Activated CD8-positive, alpha-beta memory T cell treated with anti-CD3 and anti-CD28 coated beads for 4 hours (primary cell): Measurements from ENCODE around the gene SKAP1.
A peak's percentile ranks its signal among the peaks of the same experiment; 100 is the strongest.

Source experiments
- DNase-seq, 2 donors: peaks; one replicate each; pipeline ENCODE4 v3.0.0-alpha.2; 2020; ENCODE audit warnings: low read depth in 2 of 2

Gene SKAP1

DNA sequence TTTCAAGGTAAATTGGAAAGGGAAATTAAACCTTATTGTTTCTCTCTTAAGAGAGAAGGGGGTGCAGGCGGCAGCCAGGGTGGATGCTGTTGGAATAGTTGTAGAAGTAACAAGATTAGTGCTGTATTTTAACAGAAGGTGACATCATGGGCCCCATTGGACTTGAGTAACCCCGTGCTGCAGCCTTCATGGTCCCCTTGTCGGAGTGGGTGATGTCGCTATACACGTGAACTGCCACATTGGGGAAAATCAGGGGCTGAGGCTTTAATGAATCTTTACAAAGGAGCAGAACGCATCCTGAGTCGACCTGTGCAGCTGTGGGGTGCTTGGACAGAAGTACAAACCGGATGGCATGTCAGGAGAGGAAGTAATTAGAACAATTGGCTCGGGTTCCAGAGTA lies 319.3 kb downstream of the SKAP1 start:
- no peak for DNase-seq

DNA sequence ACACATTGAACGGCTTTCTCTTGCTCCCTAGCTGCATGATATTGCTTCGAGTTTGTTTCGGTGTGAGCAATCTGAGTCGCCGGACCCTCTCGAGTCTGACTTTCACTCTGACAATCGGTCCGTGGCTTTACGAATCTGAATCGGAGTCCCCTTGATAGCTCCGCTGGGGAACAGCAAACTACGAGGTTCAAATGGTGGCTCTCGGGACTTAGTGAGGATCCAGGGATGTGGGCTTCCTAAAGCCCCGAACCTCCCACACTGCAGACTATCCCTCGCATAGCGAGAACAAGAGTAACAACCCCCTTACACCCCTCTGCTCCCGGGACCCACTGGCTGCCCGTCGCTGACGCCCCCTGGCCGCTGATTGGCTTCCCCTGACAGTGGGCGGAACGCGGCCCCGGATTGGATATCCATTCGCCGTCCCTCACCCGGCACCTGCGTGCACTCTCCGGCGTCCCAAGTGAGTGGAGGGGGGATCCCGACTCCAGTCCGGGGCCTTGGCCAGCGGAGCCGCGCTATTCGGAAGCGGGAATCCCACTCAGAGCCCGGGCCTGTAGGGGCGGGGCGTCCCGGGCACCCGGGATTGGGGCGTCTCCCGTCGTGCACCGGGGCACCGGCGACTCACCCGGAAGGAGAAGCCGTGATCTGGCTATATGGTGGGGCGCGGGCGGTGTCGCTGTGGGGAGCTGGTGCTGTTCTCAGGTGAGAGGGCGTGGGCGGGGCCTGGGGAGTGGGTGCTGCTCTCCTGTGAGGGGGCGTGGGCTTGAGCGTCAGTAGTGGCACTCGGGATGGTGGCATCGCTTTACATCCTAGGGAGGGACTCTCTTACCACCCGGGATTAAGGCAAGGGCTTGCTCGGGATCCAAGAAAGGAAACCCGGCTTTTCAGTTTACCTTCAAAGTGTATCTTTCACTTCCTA lies 322.6 kb downstream of the SKAP1 start, which contains the start of gene SNX11:
TSS of gene SNX11 (plus strand) at position 630 of the 919 bp plus-strand sequence. CDS start 4,278 bp downstream, outside the sequence.
- DNase-seq, result peak; percentile 86 to 92

DNA sequence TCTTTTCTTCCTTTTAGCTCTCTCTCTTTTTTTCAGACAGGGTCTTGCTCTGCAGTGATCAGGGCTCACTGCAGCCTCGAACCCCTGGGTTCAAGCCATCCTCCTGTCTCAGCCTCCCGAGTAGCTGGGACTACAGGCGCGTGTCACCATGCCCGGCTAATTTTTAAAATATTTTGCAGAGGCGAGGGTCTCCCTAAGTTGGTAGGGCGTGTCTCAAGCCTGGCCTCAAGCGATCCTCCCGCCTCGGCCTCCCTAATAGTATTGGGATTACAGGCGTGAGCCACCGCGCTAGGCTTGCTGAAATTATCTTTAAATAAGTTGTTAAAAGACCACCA lies 323.2 kb downstream of the SKAP1 start:
- DNase-seq, result no peak

DNA sequence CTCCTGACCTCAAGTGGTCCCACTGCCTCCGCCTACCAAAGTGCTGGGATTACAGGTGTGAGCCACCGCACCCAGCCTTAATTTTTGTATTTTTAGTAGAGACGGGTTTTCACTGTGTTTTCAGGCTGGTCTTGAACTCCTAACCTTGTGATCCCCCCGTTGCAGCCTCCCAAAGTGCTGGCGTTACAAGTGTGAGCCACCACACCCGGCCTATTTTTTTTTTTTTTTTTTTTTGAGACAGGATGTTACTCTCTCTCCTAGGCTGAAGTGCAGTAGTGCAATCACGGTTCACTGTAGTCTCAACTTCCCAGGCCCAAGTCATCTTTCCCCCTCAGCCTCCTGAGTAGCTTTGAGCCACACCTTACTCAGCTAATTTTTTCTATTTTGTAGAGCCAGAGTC lies 325.6 kb downstream of the SKAP1 start:
- no peak for DNase-seq

DNA sequence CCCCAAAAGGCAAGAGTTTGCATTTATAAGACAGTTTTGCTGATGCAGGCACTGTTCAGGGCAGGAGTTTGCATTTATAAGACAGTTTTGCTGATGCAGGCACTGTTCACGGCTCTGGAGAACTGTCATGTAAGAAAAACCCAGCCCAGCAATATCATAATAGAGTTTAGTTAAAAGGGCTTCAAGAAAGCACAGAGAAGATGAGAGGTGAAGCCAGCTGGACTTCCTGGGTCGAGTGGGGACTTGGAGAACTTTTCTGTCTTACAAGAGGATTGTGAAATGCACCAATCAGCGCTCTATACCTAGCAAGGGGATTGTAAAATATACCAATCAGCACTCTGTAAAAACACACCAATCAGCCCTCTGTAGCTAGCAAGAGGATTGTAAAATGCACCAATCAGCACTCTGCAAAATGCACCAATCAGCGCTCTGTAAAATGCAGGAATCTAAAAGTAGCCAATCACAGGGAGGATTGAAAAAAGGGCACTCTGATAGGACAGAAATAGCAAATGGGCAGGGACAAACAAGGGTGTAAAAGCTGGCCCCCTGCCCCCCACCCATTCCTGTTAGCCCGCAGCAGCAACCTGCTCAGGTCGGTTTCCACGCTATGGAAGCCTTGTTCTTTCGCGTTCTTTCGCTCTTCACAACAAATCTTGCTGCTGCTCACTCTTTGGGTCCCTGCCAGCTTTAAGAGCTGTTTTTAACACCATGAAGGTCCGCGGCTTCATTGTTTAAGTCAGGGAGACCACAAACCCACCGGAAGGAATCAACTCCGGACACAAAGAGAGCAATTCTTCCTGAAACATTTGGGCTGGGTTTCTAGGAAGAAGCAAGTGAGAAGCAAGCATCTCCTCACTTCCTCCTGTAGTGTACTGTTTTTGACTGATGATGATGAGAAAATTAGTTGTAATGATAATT lies 327.0 kb downstream of the SKAP1 start:
- DNase-seq, result no peak

DNA sequence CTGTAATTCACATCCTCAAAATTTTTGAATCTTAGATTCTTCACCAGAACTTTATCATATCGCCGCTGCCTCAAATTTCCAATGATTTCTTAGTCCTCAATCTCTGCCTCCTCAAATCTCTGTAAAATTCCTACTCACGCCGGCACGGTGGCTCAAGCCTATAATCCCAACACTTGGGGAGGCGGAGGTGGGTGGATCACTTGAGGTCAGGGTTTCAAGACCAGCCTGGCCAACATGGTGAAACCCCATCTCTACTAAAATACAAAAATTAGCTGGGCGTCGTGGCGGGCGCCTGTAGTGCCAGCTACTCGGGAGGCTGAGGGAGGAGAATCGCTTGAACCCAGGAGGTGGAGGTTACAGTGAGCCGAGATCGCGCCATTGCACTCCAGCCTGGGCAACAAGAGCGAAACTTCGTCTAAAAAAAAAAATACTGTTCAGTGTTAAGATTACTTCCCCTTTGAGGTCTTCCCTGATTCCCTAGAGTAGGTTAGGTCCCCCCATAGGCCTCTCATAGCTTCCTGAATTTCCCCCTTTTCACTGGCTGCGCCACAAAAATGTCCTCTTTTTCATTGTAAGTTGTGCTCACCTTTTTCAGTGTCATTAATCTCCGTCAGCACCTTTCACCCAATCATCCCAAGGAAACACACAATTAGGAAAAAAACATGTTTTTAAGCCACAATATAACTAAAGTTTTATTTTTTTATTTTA lies 327.8 kb downstream of the SKAP1 start:
- DNase-seq, result no peak

DNA sequence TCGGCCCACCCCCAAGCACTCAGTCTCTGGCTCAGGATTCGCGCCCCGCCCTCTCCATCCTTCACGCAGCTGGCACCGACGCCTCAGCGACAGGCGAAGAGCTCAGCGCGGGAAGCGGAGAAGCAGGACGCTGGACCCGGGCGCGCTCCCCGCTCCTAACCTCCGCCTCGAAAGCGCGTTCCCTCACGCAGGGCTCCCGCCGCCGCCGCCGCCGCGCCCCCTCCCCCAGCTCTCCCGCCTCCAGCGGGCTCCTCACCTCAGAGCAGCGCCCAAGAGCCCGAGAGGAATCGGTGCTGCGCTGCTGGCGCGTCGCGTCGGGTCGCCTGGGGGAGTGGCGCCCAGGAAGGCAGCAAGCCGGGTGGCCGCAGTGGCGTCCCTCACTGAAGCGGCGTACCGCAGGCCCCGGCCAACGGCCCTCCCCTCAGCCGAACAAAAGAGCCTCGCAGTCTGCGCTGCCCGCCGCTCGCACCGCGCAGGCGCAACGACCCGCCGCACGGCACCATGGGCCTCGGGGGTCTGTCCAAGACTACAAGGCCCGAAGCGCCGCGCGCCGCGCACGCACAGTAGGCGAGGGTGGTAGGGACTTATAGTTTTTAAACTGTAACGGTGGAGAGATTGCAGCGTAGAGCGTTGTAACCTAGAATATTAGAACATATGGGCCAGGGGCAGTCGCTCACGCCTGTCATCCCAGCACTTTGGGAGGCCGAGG lies 328.8 kb downstream of the SKAP1 start, which contains the start of gene CBX1:
TSS of gene CBX1 (minus strand) at position 467 of the 709 bp plus-strand sequence. CDS start 24,474 bp downstream, outside the sequence.
- peak; percentile 87 for DNase-seq

DNA sequence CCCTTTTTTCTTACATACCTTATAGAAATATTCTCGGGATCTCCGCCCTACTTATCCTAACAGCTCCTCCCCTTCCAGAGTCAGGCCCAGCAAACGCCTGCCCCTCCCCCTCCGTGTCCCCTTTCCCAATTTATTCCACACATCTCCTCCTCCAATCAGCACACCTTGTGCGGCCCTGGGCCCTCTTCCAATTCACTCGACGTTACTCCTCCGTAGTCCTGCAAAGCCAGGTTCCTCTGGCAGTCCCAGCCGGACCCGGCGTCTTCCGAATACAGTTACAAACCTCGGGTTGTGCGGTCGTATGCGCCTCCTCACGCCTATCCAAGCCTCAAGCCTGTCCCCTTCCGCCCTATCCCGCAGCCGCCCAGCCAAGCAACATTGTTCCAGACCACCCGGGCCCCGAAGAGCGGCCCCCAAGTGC lies 329.4 kb downstream of the SKAP1 start:
- no peak for DNase-seq

DNA sequence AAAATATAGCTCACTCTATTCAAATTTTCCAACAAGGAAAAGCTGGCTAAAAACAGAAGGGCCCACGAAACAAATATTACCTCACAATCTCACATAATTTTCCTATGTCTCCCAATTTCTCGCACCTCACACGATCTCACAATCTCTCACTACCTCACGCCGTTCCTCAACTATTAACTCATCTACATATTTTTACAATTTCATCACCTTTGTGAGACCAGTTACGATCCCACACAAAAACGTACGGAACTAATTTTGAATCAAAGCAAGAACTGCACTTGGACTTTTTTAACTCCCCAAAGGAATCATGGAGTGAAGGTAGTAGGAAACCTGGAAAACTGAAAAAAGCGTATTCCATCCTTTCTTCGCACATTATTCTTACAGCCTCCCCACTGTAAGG lies 329.9 kb downstream of the SKAP1 start:
- no peak for DNase-seq

DNA sequence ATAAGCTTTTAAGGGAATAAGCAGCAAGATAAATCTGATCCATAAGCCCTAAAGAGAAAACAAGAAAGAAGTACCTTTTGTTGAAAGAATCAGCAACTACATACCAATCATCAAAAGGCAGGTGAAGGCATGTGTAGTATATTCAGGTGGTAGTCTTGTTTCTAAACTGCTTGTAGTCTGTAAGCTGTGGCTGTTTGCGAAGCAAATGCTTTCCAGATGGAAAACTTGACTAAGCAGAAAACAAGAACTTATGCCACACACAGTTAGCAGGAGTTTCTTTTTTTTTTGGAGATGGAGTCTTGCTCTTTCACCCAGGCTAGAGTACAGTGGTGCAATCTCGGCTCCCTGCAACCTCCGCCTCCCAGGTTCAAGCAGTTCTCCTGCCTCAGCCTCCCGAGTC lies 334.4 kb downstream of the SKAP1 start:
- no peak for DNase-seq

DNA sequence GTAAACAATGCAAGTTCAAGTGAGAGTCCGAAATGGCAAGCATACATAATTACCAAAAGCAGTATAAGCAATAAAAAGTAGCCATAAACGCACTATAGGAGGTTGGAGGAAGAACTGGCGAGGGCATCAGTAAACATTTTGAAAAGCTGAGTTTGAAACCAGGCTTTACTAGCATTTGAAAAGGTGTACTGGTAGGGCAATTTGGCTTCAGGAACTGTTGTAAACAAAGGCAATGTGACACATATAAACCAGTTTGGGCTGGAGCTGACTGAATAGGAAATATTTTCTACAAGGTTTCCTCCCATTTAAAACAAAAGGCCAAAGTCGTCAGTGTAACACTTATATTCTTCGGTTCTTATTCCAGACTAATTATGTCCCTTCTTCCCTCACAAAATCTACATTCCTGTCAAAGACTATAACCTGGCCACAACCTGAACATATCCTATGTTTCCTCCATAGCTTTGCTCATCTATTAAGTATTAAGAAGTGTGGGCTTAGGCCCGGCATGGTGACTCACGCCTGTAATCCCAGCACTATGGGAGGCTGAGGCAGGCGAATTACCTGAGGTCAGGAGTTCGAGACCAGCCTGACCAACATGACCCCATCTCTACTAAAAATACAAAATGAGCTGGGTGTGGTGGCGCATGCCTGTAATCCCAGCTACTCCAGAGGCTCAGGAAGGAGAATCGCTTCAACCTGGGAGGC lies 336.5 kb downstream of the SKAP1 start:
- no peak for DNase-seq

DNA sequence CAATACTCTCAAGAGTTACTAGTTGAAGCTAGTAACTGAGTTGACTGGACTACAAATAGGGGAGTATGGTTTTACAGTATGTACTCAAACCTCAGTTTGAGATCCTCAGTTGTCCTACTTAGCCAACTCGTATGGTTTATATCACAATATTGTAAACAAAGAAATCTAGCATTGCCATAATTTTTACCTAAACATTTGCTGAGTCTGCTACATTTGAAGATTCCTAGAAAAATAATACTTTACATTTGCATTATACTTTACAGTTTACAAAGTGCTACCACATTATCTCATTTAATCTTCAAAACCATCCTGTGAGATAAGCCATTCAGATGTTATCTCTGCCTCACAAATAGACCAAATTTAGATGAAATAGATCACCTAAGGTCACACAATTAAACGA lies 345.1 kb downstream of the SKAP1 start:
- no peak for DNase-seq
